HPDE6-E6E7 (cell line): ENCODE results near the gene IGDCC3.

Experiments
- DNase-seq: peaks from one replicate; pipeline ENCODE4 v3.0.0; 2011; ENCODE audit warnings: missing footprints; ENCODE audit errors: extremely low spot score

Gene IGDCC3

DNA sequence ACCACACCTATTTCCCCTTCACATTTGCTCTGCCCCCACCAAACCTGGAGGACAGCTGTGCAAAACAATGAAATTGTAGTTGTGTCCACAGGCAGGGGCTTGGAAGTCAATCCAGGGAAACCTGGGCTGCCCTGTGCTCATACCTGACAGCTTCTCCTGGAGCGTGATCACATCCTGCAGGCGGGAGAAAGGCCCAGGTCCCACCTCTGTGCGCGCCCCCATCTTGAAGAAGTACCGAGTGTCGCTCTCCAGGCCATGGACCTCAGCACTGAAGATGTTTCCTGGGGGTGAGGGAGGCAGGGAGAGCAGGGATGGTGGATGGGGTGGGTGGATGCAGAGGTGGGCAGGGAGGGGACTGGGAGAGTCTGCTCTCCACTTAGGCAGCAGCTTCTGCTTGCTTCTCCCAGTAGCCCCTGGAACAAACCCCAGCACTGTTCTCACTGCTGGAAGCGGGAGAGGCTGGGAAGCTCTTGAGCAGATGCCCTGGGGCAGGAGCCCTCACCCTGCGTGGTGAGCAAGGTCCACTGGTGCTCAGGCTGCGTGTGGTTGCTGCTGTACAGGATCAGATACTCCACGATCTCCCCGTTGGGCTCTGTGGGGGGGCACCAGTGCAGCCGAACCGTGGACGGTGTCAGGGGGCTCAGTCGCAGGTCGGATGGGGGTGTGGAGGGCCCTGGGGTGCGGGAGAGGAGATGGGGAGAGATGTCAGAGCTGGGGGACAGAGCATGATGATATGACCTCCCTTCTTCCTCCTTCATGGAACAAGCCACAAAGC, 10.7 kb upstream of the IGDCC3 start:
- no peak for DNase-seq

DNA sequence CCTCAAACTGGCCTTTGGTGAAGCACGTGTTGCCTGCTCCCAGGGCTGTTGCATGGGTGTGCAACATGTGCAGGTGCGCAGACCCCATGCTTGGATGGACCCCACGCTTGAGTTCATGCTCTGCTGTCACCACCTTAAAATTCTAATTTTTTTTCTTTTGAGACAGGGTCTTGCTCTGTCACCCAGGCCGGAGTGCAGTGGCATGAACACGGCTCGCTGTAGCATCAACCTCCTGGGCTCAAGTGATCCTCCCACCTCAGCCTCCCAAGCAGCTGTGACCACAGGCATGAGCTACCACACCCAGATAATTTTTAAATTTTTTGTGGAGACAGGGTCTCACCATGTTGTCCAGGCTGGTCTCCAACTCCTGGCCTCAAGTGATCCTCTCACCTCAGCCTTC, 9.1 kb upstream of the IGDCC3 start:
- no peak for DNase-seq

DNA sequence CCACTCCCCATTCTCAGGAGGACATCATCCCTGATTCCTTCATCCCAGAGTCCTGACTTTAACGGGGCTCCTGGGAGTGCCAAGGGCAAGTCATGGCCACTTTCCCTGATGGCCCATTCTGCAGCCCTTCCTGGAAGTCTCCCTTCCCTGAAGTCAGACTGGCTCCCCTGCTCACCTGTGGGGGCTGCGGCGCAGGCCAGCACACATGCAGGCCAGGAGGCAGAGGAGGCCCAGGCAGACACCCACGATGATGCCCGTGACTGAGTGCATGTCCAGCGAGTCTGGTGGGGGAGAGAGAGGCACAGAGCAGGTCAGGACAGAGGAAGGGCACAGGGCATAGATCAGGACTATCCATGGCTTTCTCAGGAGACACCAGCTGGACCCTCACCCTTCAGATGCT, 8.6 kb upstream of the IGDCC3 start:
- no peak for DNase-seq

DNA sequence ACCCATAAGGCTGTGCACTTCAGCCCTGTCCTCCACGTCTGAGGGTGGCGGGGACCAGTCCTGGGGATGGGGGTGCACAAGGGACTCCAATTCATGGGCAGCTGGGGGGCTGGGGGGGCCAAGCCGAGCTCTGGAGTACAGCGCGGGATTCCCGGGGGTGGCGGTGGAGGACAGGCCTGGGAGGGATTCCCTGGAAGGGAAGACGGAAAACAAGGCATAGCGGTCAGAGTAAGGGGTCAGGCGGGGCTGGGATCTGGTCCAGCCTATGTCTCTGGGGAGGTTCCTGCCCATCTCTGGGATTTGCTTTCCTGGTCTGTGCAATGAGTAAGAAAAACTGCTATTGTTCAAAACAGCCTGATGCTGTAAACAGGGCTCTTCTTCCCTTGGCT, 8.1 kb upstream of the IGDCC3 start:
- DNase-seq, result no peak

DNA sequence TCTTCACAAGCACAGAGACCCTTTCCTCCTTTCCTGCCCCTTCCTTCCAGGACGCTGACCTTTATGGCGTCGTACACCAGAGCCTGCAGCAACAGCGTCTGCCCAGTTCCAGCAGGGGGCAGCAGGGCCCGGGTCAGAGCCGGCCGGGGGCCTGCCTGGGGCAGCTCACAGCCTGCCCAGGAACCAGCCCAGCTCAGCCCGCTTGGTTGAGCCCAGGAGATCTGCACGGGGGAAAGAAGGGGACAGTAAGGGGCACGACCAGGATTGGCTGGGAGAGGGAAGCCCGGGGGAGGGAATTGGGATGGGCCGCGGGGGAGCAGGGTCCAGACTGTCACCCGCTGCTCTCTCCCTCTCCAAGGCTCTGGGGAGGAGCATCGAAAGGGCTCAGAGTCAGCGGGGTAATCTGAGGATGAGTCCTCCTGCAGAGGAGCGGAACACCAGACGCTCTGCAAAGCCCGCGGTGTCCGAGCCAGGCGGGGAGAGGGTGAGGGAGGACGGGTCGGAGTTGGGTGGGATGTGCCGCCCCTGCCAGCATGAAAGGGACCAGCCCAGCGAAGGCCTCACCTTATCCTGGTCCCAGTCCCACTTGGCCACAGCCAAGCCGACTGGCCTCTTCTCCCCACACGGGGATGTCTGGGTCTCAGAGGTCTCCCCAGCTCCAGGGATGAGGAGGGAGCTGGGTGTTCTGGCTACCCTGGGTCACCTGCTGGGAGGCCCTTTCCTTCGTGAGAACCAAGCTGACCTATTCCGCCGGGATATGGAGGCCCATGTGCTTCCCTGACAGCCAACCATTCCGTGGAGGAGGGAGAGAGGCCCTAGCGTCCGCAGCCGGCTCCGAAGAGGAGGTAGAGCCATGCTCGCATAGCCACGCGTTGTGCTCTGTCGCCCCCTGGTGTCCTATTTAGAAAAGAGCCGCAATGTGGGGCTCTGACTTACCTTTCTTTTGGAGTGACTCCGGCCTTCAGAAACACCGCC, 7.4 kb upstream of the IGDCC3 start:
- peak; percentile 86 for DNase-seq

DNA sequence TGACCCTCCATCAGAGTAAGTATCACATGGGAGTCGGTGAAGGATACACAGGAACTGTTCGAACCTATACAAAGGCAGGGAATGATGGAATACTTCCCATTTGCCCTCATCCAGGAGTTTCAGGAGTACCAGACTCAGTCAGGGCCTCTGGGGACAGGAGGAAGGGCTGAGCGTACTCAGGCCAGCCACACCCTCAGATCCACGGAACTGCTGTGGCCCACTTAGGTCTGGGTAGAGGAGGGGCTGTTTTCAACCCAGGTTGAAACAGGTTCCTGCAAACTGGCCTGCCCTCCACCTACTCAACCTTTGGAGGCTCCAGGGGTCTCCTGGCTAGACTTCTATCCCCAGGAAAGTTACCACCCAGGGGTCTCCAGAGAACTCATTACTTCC, 6.7 kb upstream of the IGDCC3 start:
- DNase-seq, result no peak

DNA sequence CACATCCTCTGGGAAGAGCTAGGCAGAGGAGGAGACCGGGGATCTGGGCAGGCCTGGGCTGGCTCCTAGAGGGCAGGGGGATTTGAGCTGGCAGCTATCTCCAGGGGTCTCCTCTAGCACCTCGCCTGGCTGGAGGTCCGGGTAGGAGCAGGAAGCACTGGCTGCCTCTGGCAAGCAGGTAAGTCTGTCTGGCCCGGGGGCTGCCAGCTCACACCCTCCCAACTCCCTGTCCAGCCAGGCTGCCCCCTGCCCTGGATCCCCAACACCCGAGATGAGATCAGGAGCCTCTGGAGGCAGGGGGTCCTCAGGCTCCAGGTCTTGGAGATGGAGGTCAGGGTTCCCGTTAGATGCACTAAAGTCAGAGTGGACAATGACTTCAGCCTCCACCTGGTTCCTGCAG, 6.2 kb upstream of the IGDCC3 start:
- DNase-seq, result no peak

DNA sequence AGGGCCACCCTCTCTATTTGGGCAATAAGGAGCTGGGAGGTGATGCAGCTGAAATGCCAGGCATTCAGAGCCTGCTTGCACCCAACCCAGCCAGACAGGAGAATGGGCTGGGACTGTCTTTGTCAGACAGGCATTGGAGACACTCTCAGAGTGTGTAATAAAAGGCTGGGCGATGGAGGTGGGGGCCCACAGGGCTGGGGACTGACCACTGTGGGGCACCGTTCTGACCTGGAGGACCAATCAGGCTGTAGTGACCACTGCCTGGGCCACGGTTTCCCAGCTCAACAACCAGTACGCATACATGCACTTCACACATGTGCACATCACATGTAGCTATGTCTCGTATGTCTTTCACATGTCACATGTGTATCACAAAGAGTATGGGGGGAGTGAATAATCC, 5.7 kb upstream of the IGDCC3 start:
- no peak for DNase-seq

DNA sequence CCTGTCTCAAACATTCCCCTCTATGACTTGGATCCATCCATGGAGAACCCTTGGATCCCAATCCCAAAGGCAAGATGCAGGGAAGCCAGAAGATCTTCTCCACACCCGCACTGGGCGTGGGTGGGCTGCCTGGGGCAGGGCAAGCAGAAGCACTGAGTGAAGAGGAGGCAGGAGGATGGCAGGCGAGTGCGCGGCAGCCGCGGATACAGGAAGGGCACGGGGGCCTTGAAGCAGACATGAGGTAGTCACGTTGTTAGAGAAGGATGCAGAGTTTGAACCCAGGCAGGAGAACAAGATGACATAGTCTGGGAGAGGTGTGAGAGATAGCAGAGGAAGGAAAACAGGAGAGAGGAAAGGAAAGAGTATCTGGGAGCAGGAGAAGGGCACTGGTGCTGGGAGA, 5.1 kb upstream of the IGDCC3 start:
- no peak for DNase-seq

DNA sequence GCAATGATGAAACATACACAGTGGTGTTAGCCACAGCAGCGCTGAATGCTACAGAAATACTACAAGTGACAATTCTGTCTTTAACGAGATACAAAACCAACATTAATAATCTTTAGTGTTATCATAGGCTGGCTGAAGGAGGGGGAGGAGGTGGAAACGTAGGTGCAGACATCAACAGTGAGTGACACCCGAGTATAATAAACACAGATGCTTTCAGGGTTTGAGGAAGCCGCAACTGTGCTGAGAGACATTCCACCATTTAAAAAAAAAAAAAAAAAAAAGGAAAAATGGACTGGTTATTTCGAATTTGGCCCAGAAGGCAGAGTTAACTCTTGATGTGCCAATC, 4.3 kb upstream of the IGDCC3 start:
- no peak for DNase-seq

DNA sequence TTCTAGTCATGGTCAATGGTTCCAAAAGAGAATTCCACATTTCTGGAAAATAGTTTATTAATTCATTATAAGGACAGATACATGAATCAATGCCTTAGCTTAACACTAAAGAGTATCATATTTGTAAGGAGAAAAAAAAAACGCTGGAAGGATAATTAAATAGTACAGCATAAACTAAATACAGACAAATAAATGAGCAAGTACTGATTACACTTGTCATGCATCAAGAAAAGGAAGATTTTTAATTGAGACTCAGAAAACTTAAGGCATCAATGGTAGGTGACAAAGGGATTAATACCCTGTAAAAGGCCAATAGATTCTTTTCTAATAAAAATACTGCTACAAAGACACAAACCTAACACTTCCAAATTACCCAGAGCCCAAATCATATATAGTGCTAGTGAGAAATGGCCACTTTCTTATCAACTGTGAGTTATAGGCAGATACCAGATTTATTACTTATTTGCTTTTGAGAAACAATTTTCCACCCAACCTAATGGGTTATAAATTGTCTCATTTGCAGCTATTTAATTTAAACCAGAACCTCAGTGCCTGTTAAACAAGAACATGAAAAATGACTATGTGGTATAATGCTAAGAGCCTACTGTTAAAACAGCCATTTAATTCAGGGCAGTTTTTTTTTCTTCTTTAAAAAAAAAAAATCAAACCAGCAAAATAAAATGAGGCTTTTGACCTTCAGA, 3.8 kb upstream of the IGDCC3 start:
- DNase-seq, result no peak

DNA sequence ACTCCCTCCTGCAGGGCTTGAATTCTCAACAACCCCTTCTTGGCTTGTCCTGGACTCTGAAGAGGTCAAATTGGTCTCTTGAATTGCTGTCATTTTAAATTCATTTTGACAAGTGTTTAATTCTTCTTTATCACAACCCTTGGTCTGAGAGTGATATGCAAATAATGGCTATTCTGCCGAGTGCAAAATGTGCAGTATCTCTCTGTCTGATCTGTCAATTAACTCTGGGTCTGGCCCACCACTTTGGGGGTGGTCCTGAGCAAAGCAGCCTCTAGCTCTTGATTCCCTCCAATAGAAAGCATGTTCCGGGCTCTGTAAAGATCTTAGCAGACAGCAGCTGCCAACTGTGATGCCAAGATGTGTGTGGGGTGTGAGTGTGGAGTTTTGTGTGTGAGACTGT, 2.2 kb upstream of the IGDCC3 start:
- no peak for DNase-seq

DNA sequence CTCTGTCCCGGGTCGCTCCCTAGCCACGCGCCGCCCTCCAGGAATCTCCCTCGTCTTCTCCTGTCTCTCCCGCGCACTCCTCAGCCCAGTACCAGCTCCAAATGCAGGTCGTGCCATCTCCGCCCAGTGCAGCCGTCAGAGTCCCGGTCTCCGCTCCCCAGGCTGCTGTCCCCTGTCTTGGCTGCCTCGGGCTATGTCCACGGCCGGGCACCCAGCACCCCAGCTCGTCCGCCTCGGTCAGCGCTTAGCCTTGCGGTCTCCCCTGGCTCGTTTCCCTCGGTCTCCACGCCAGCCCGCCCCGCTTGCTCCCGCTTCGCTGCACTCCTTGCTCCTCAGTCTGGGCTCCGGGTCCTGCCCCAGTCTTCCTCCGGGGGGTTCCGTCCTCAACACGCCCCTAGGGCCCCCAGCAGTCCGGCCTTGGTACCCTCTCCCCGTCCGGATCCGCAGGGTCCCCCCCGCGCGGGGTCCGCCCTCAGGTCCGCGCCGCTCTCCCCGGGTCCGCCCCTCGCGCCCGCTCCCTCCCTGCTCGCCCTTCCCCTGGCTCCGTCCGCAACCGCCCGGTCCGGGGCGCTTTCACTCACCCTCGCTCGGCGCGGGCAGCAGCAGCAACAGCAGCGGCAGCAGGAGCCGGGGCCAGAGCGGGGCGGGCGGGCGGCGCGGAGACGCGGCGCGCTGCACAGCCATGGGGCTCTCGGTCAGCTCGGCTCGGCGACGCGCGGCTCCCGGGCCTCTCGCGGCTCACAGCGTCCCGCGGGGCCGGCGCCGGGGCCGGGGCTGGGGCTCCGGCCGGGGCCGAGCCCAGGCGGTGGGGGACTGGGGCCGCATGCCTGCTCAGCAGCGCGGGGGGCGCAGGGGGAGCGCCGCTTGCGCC, 462 bp downstream of the IGDCC3 start:
- no peak for DNase-seq

DNA sequence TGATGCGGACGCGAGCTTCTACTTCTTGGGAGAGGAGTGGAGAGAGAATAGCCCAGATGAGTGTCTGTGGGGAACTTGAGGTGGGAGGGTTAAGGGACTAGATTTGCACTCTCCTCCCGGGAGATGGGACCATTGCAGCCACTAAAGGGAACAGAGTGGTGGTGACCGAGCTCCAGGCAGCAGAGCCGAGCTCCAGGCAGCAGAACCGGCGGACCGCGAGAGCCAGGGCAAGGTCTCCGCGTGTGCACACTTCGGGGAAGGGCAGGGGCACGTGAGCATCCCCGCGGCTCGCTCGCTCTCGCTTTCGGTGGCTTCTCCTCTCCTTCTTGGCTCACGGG, 1.1 kb downstream of the IGDCC3 start:
- DNase-seq, result no peak

DNA sequence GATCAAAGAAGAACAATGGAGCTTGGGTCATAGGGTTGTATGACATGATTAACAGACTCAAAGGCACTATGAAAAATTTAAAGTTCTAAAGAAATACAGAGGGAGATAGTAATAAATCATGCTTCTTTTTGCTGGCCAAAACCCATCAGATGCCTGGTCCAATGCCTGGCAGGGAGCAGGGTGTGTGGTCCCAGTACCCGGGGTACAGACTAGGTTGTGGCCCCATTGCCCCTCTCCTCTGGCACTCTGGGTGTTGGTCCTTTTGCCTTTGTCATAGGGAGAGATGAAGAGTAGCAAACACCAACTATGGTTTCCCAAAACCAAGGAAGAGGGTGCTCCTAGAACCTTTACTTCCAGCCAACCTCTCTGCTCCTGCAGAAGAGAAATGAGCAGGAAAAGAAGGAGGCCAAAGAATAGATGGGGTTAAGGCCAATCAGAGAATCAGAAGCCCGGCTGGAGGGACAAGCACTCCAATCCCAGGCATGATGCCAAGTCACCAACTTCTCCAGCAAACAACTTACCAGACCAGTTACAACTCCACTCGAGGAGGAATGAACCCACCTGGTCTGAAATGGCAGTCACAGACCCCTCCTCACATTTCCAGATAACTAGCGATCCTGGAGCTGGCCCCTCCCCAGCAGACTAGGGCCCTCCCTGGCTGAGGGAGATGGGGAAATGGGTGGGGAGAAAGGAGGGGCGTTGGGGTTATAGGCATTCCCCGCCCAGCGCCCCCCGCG, 1.8 kb downstream of the IGDCC3 start:
- no peak for DNase-seq

DNA sequence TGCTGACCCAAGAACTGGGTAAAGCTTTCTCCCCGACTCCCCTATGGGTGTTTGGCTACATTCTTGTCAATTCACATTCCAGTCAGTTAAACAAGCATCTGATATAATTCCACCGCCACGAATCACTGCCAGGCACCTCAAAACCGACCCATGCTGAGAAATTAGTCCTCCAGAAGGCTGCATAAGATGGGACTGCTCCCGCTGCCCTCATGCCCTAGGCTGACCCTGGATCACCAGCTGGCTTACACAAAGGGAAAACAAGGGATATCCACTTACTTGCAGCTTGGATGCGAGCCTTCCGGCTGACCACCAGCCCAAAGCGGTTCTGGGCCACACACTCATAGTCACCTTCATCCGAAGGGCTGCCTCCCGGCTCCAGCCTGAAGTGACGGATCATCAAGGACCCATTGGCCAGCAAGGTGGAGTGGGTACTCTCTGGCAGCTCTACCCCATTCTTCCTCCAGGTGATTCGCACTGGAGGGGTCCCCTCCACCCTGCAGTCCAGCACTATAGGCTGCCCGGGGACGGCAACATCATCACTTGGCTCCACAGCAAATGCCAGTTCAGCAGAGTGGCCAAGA, 2.9 kb downstream of the IGDCC3 start:
- no peak for DNase-seq

DNA sequence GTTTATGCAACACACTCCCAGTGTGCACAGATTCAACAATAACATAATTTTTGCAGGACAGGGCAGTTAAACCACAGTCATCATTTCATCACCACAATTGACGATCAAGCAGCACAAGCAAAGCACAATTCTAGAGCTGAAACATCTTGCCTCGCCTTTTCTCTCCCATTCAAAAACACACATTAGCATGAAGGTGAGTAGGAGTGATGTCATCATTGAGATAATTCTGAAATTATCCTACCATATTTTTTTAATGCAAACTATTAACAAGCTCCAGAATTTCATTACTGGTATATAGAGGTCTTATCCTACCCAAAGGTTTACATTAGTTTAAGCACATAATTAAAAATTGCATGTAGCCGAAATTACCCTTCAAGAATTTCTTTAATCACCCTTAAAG, 3.5 kb downstream of the IGDCC3 start:
- no peak for DNase-seq

DNA sequence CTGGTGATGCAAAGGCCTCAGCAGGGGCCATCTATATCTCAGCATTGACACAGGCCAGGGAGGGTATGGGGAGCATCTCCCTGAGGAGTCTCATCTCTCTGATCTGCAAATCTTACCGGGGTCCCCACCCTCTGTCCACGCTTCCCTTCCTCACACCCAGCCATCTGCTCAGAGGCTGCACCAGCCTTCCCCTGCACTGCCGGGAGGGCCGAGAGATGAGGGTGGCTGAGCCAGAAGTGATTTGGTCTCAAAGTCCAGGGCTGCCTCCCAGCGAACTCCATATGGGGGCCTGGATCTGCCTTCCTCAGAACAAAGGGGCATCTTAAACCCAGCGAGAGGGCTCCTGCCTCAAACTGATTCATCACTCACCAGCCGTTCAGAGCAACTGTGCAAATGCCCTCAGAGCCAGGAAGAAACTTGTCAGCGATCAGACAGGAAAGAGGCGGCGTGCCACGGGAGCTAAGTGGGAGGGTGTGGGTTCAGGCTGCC, 4.6 kb downstream of the IGDCC3 start:
- no peak for DNase-seq

DNA sequence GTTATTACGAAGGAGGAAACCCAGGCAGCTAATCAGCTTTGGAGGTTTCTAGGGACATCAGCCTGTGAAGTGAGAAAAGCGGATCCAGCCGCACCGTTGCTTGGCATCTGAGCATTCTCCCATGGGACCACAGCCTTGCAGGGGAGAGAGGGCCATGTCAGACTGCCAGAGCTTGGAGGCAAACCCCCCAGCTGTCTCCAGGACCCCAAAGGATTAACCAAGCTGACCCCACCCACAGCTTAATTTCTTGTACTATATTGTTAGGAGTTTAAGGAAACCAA, 5.1 kb downstream of the IGDCC3 start:
- DNase-seq, result no peak

DNA sequence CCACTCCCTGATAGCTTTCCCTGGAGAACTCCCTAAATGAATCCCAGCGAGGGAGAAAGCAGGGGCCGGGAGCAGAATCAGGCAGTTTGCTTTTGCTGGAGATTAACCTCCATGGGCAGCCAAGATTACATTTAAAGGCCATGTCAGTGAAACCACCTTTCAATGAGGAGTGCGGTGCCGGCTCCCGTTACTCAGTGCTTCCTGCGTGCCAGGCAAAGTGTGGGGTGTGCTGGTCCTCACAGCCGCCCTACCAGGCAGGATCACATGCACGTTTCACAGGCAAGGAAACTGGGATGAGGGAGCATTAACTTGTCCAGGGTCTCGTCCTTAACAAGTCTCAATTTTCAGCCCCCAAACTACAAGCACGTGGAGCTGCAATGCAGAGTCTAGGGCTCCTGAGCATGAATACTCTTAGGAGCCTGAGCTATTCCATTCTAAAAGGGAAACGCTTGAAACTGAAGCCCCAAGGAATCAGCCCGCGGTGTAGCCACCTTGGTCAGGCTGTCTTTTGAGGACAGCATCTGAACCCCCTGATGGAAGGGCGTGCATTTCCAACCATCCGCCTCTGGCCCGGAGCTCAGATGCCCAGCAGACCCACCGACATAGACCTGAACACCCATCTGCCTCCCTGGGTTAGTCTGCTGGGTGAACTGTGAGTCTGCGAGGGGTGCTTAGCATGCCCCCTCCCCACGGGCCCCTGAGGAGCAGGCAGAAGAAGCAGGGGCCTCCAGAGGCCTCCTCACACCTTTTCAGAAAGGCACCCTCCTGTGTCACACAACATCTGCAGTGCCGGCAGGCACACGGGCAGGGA, 5.6 kb downstream of the IGDCC3 start:
- no peak for DNase-seq
